Middle frontal gyrus (tissue), 1 donor: ENCODE measurements around the gene RAPGEF2.

Experiments used
- DNase-seq: peaks from one replicate; pipeline ENCODE4 v3.0.0-alpha.2; 2015; ENCODE audit warnings: low spot score; ENCODE audit errors: extremely low spot score

Gene RAPGEF2

GRCh38 chr4:159401226-159401712 is 298.4 kb downstream of the RAPGEF2 start:
- no peak for DNase-seq

GRCh38 chr4:159401791-159402380 is 299.0 kb downstream of the RAPGEF2 start:
- no peak for DNase-seq
